Stomach smooth muscle (tissue), 2 donors: ENCODE data around the gene LMOD1.

Experiments used
- H3K27ac ChIP-seq: one replicate; pipeline ENCODE4 v1.7.0; 2013; ENCODE audit warnings: mild to moderate bottlenecking, low read length, inconsistent platforms
- H3K27me3 ChIP-seq, 2 donors: one replicate each; pipeline ENCODE4 v1.7.0; 2013; ENCODE audit warnings: low read length in 2 of 2; ENCODE audit not compliant: insufficient read depth in 2 of 2, control insufficient read depth in 1 of 2
- H3K36me3 ChIP-seq, 2 donors: one replicate each; pipeline ENCODE4 v1.7.0; 2013; ENCODE audit warnings: low read length in 2 of 2; ENCODE audit not compliant: control insufficient read depth in 2 of 2, insufficient read depth in 2 of 2
- H3K4me1 ChIP-seq: one replicate; pipeline ENCODE4 v1.7.0; 2013; ENCODE audit warnings: low read length; ENCODE audit not compliant: control insufficient read depth, insufficient read depth
- H3K4me3 ChIP-seq, 2 donors: one replicate each; pipeline ENCODE4 v1.7.0; 2013; ENCODE audit warnings: low read length in 2 of 2
- H3K9ac ChIP-seq, 2 donors: one replicate each; pipeline ENCODE4 v1.7.0; 2013; ENCODE audit warnings: low read length in 2 of 2, mild to moderate bottlenecking in 1 of 2
- H3K9me3 ChIP-seq, 2 donors: one replicate each; pipeline ENCODE4 v1.7.0; 2013; ENCODE audit warnings: low read length in 2 of 2; ENCODE audit not compliant: control insufficient read depth in 2 of 2
- donor health status: healthy.
- donor health status: Pancreatic carcinoma.

Gene LMOD1

GRCh38 chr1:201916649-201917249 is 29.6 kb downstream of the LMOD1 start:
- peaks cover 11 to 12% of the 10 kb centered on the region in 2 donors for H3K36me3 ChIP-seq
- H3K27ac ChIP-seq: peak overlapping the region; percentile 97
- H3K4me3 ChIP-seq: peak overlapping the region; percentile 15 to 54
- H3K4me1 ChIP-seq: peaks cover 92% of the 10 kb centered on the region
- H3K27me3 ChIP-seq: no peaks in the 10 kb centered on the region
- peak overlapping the region; percentile 47 to 58 for H3K9ac ChIP-seq
- H3K9me3 ChIP-seq: no peaks in the 10 kb centered on the region

- Histone ChIP-seq H3K9me3 (no peaks in the 10 kb centered on the region), H3K4me3 (no peak overlapping the region), H3K27me3 (no peaks in the 10 kb centered on the region), H3K36me3 (peaks cover 8 to 15% of the 10 kb centered on the region in 2 donors), H3K9ac (peak overlapping the region in 1 of 2 donors; percentile 46), H3K27ac (peak overlapping the region; percentile 97), H3K4me1 (peaks cover 91% of the 10 kb centered on the region)
Observed at GRCh38 chr1:201914456-201915235, 31.7 kb downstream of the LMOD1 start.

GRCh38 chr1:201912832-201913231 is 33.5 kb downstream of the LMOD1 start:
- H3K27me3 ChIP-seq: no peaks in the 10 kb centered on the region
- peak overlapping the region; percentile 97 for H3K27ac ChIP-seq
- peaks cover 91% of the 10 kb centered on the region for H3K4me1 ChIP-seq
- H3K36me3 ChIP-seq: peaks cover 11 to 16% of the 10 kb centered on the region in 2 donors
- H3K9ac ChIP-seq: peak overlapping the region; percentile 29 to 44
- no peaks in the 10 kb centered on the region for H3K9me3 ChIP-seq
- no peak overlapping the region for H3K4me3 ChIP-seq

GRCh38 chr1:201911826-201912571 is 34.3 kb downstream of the LMOD1 start:
- Histone ChIP-seq H3K9ac (peak overlapping the region in 1 of 2 donors; percentile 6), H3K4me1 (peaks cover 91% of the 10 kb centered on the region)

GRCh38 chr1:201907621-201908020 is 38.7 kb downstream of the LMOD1 start:
- no peaks in the 10 kb centered on the region for H3K9me3 ChIP-seq
- no peaks in the 10 kb centered on the region for H3K27me3 ChIP-seq
- peaks cover 11 to 16% of the 10 kb centered on the region in 2 donors for H3K36me3 ChIP-seq
- peak overlapping the region; percentile 99 for H3K27ac ChIP-seq
- H3K9ac ChIP-seq: peak overlapping the region; percentile 64 to 84
- H3K4me1 ChIP-seq: peaks cover 91% of the 10 kb centered on the region
- H3K4me3 ChIP-seq: peak overlapping the region in 1 of 2 donors; percentile 29

More at GRCh38 chr1:201911826-201912571, 34.3 kb downstream of the LMOD1 start:
- no peak overlapping the region for H3K4me3 ChIP-seq
- H3K27ac ChIP-seq: peak overlapping the region; percentile 97
- no peaks in the 10 kb centered on the region for H3K9me3 ChIP-seq
- no peaks in the 10 kb centered on the region for H3K27me3 ChIP-seq
- peaks cover 11 to 17% of the 10 kb centered on the region in 2 donors for H3K36me3 ChIP-seq

GRCh38 chr1:201906336-201906735 is 40.0 kb downstream of the LMOD1 start:
- Histone ChIP-seq H3K36me3 (peaks cover 5 to 13% of the 10 kb centered on the region in 2 donors), H3K9me3 (no peaks in the 10 kb centered on the region), H3K27ac (peak overlapping the region; percentile 99), H3K9ac (peak overlapping the region; percentile 29 to 84), H3K4me1 (peaks cover 89% of the 10 kb centered on the region), H3K4me3 (no peak overlapping the region), H3K27me3 (no peaks in the 10 kb centered on the region)

GRCh38 chr1:201905234-201905890 is 41.0 kb downstream of the LMOD1 start:
- peak overlapping the region in 1 of 2 donors; percentile 40 for H3K4me3 ChIP-seq
- no peaks in the 10 kb centered on the region for H3K27me3 ChIP-seq
- peak overlapping the region; percentile 99 for H3K27ac ChIP-seq

GRCh38 chr1:201904579-201904978 is 41.8 kb downstream of the LMOD1 start:
- H3K27me3 ChIP-seq: no peaks in the 10 kb centered on the region
- peak overlapping the region; percentile 80 to 84 for H3K9ac ChIP-seq
- H3K27ac ChIP-seq: peak overlapping the region; percentile 99
- H3K4me1 ChIP-seq: peaks cover 89% of the 10 kb centered on the region
- peaks cover 18 to 19% of the 10 kb centered on the region in 2 donors for H3K36me3 ChIP-seq
- peak overlapping the region in 1 of 2 donors; percentile 29 for H3K4me3 ChIP-seq
- no peaks in the 10 kb centered on the region for H3K9me3 ChIP-seq

More at GRCh38 chr1:201905234-201905890, 41.0 kb downstream of the LMOD1 start:
- Histone ChIP-seq H3K9me3 (no peaks in the 10 kb centered on the region), H3K9ac (peak overlapping the region; percentile 80 to 84), H3K36me3 (peaks cover 11 to 14% of the 10 kb centered on the region in 2 donors), H3K4me1 (peaks cover 90% of the 10 kb centered on the region)

GRCh38 chr1:201903135-201903534 is 43.2 kb downstream of the LMOD1 start:
- H3K4me1 ChIP-seq: peaks cover 89% of the 10 kb centered on the region
- H3K27ac ChIP-seq: peak overlapping the region; percentile 99

GRCh38 chr1:201902198-201902597 is 44.1 kb downstream of the LMOD1 start:
- H3K4me1 ChIP-seq: peaks cover 88% of the 10 kb centered on the region
- H3K36me3 ChIP-seq: peaks cover 25 to 27% of the 10 kb centered on the region in 2 donors
- peak overlapping the region; percentile 99 for H3K27ac ChIP-seq

More at GRCh38 chr1:201903135-201903534, 43.2 kb downstream of the LMOD1 start:
- H3K27me3 ChIP-seq: no peaks in the 10 kb centered on the region
- H3K4me3 ChIP-seq: peak overlapping the region in 1 of 2 donors; percentile 40
- H3K9ac ChIP-seq: peak overlapping the region; percentile 72 to 84
- H3K36me3 ChIP-seq: peaks cover 19 to 21% of the 10 kb centered on the region in 2 donors
- H3K9me3 ChIP-seq: no peaks in the 10 kb centered on the region

More at GRCh38 chr1:201902198-201902597, 44.1 kb downstream of the LMOD1 start:
- H3K9ac ChIP-seq: peak overlapping the region in 1 of 2 donors; percentile 57
- no peaks in the 10 kb centered on the region for H3K9me3 ChIP-seq
- no peaks in the 10 kb centered on the region for H3K27me3 ChIP-seq
- H3K4me3 ChIP-seq: no peak overlapping the region
